ENCODE results near the gene ERCC6L2. TPM values are rescaled to one million over a fixed set of nuclear protein-coding genes. Genes with fewer than 3 reads are reported as not detected.

Gene ERCC6L2
- polyA plus RNA-seq, 1 of the 3 experiments (the other 2 are of a cell fraction), result 10.0 TPM

DNA sequence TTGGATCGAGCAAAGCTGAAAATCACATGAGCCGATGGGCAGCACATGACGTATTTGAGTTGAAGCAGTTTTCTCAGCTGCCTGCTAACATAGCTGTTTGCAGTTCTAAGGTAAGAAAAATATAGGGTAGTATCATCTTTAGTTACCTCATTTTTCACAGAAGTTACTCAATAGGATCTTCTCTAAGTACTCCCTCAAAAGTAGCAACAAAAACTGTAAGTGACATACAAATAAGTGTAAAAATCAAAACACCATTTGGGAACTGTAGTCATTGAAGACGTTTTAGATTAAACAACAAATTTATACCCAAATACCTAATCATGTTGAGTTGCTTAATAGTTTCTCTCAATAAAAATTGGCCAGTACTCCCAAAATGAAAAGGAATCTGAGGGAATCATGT lies 102.6 kb downstream of the ERCC6L2 start:
- H3K27me3 ChIP-seq (ENCODE audit: insufficient read depth), result no peaks in the 10 kb centered on the region
- no peaks in the 10 kb centered on the region for H3F3A ChIP-seq (replicated peaks; ENCODE audit: insufficient read depth)
- POLR2A ChIA-PET, result no interaction called here
- no peaks in the 10 kb centered on the region for H3K79me2 ChIP-seq (ENCODE audit: insufficient read depth)
- 91% methylated on average over 4 of the region's 4 CpGs for WGBS (ENCODE audit: low lambda C conversion rate)
- TF ChIP-seq POLR2AphosphoS5 (IDR thresholded peaks at IDR 0.05; ENCODE audit: low read depth, low read length), result no peak
- no peak for TF ChIP-seq TAF1 (IDR thresholded peaks at IDR 0.05; ENCODE audit: borderline replicate concordance, low read depth, low read length)
- TF ChIP-seq RCOR1 (IDR thresholded peaks at IDR 0.05; ENCODE audit: low read length), result no peak
- no peak for TF ChIP-seq YY1 (IDR thresholded peaks at IDR 0.05; ENCODE audit: low read depth)
- TF ChIP-seq ELF1 (IDR thresholded peaks at IDR 0.05), result no peak
- TF ChIP-seq RFX5 (IDR thresholded peaks at IDR 0.05; ENCODE audit: low read length), result no peak
- no peak for TF ChIP-seq EZH2phosphoT487 (IDR thresholded peaks at IDR 0.05; ENCODE audit: borderline replicate concordance, low read depth)
- TF ChIP-seq, protein P1, sequence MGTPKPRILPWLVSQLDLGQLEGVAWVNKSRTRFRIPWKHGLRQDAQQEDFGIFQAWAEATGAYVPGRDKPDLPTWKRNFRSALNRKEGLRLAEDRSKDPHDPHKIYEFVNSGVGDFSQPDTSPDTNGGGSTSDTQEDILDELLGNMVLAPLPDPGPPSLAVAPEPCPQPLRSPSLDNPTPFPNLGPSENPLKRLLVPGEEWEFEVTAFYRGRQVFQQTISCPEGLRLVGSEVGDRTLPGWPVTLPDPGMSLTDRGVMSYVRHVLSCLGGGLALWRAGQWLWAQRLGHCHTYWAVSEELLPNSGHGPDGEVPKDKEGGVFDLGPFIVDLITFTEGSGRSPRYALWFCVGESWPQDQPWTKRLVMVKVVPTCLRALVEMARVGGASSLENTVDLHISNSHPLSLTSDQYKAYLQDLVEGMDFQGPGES (IDR thresholded peaks at IDR 0.05; ENCODE audit: low read depth, low read length), result no peak
- TF ChIP-seq, protein P2, sequence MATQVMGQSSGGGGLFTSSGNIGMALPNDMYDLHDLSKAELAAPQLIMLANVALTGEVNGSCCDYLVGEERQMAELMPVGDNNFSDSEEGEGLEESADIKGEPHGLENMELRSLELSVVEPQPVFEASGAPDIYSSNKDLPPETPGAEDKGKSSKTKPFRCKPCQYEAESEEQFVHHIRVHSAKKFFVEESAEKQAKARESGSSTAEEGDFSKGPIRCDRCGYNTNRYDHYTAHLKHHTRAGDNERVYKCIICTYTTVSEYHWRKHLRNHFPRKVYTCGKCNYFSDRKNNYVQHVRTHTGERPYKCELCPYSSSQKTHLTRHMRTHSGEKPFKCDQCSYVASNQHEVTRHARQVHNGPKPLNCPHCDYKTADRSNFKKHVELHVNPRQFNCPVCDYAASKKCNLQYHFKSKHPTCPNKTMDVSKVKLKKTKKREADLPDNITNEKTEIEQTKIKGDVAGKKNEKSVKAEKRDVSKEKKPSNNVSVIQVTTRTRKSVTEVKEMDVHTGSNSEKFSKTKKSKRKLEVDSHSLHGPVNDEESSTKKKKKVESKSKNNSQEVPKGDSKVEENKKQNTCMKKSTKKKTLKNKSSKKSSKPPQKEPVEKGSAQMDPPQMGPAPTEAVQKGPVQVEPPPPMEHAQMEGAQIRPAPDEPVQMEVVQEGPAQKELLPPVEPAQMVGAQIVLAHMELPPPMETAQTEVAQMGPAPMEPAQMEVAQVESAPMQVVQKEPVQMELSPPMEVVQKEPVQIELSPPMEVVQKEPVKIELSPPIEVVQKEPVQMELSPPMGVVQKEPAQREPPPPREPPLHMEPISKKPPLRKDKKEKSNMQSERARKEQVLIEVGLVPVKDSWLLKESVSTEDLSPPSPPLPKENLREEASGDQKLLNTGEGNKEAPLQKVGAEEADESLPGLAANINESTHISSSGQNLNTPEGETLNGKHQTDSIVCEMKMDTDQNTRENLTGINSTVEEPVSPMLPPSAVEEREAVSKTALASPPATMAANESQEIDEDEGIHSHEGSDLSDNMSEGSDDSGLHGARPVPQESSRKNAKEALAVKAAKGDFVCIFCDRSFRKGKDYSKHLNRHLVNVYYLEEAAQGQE (IDR thresholded peaks at IDR 0.05; ENCODE audit: low read depth, low read length), result no peak
- no peak for TF ChIP-seq RAD21 (IDR thresholded peaks at IDR 0.05; ENCODE audit: low read length)
- TF ChIP-seq, protein P3, sequence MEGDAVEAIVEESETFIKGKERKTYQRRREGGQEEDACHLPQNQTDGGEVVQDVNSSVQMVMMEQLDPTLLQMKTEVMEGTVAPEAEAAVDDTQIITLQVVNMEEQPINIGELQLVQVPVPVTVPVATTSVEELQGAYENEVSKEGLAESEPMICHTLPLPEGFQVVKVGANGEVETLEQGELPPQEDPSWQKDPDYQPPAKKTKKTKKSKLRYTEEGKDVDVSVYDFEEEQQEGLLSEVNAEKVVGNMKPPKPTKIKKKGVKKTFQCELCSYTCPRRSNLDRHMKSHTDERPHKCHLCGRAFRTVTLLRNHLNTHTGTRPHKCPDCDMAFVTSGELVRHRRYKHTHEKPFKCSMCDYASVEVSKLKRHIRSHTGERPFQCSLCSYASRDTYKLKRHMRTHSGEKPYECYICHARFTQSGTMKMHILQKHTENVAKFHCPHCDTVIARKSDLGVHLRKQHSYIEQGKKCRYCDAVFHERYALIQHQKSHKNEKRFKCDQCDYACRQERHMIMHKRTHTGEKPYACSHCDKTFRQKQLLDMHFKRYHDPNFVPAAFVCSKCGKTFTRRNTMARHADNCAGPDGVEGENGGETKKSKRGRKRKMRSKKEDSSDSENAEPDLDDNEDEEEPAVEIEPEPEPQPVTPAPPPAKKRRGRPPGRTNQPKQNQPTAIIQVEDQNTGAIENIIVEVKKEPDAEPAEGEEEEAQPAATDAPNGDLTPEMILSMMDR (IDR thresholded peaks at IDR 0.05), result no peak
- no peaks in the 10 kb centered on the region for H4K20me1 ChIP-seq (ENCODE audit: insufficient read depth)
- no peak overlapping the region for H3K4me2 ChIP-seq
- H3K9me3 ChIP-seq, result no peaks in the 10 kb centered on the region
- no peaks in the 10 kb centered on the region for H3K9me2 ChIP-seq
- no peak overlapping the region for H3K9ac ChIP-seq
- H3K4me1 ChIP-seq (ENCODE audit: control insufficient read depth in 1 of 2, insufficient read depth in 2 of 2, low read depth in 1 of 2, low read length in 1 of 2), result peaks cover 0 to 6% of the 10 kb centered on the region in 2 experiments; a peak in 3 of 4 replicates
- H3K36me3 ChIP-seq (replicated peaks in 1 of 2; ENCODE audit: control insufficient read depth in 1 of 2, insufficient read depth in 2 of 2, low read length in 1 of 2), result peaks cover 54 to 55% of the 10 kb centered on the region in 2 experiments
- no peak for DNase-seq
- CTCF ChIA-PET, result no interaction called here
- H2AFZ ChIP-seq (ENCODE audit: low read depth), result no peak overlapping the region
- H3K4me3 ChIP-seq (ENCODE audit: low read depth in 2 of 2, low read length in 1 of 2), result no peak overlapping the region
- H3K27ac ChIP-seq (ENCODE audit: low read depth in 2 of 2, low read length in 1 of 2), result no peak overlapping the region

All from SK-N-SH (cell line).